Measurements from ENCODE around the gene CASP2.
"Not testable (repeated sequence)": the region's sequence is repeated elsewhere in the genome, so short reads cannot be mapped to it uniquely, and the experiment has no call there.

CASP2 gene

GRCh38 chr7:143264196-143264568 lies 24.0 kb upstream of the CASP2 start:
- not testable (repeated sequence) for DNase-seq (ENCODE audit: low spot score)

- DNase-seq (ENCODE audit: low spot score), result no peak
Measured at GRCh38 chr7:143265017-143265693, 23.0 kb upstream of the CASP2 start.

GRCh38 chr7:143269251-143269650 lies 18.9 kb upstream of the CASP2 start:
- DNase-seq (ENCODE audit: low spot score), result no peak

GRCh38 chr7:143271240-143271639 lies 16.9 kb upstream of the CASP2 start:
- DNase-seq (ENCODE audit: low spot score), result no peak

- DNase-seq (ENCODE audit: low spot score), result no peak
Measured at GRCh38 chr7:143272871-143273270, 15.3 kb upstream of the CASP2 start.

- no peak for DNase-seq (ENCODE audit: low spot score)
Measured at GRCh38 chr7:143279186-143280098, 8.7 kb upstream of the CASP2 start.

GRCh38 chr7:143280160-143280559 lies 8.0 kb upstream of the CASP2 start:
- no peak for DNase-seq (ENCODE audit: low spot score)

- no peak for DNase-seq (ENCODE audit: low spot score)
Measured at GRCh38 chr7:143280566-143280965, 7.6 kb upstream of the CASP2 start.

- DNase-seq (ENCODE audit: low spot score), result no peak
Measured at GRCh38 chr7:143281529-143281928, 6.6 kb upstream of the CASP2 start.

- no peak for DNase-seq (ENCODE audit: low spot score)
Measured at GRCh38 chr7:143282124-143282523, 6.0 kb upstream of the CASP2 start.

GRCh38 chr7:143283381-143283780 lies 4.8 kb upstream of the CASP2 start:
- no peak for DNase-seq (ENCODE audit: low spot score)

- DNase-seq (ENCODE audit: low spot score), result peak; percentile 45
Measured at GRCh38 chr7:143284591-143285469, 3.3 kb upstream of the CASP2 start, which contains the start of gene TMEM139. Gene TMEM139 (plus strand): TSS chr7:143284958. CDS start chr7:143285958, 1,000 bp downstream.

- no peak for DNase-seq (ENCODE audit: low spot score)
Measured at GRCh38 chr7:143285470-143285778, 2.7 kb upstream of the CASP2 start.

GRCh38 chr7:143285806-143286521 lies 2.2 kb upstream of the CASP2 start:
- DNase-seq (ENCODE audit: low spot score), result no peak

- no peak for DNase-seq (ENCODE audit: low spot score)
Measured at GRCh38 chr7:143286522-143286890, 1.6 kb upstream of the CASP2 start.

GRCh38 chr7:143287339-143287934 lies 714 bp upstream of the CASP2 start:
- DNase-seq (ENCODE audit: low spot score), result no peak

- no peak for DNase-seq (ENCODE audit: low spot score)
Measured at GRCh38 chr7:143288836-143289235, 685 bp downstream of the CASP2 start.

GRCh38 chr7:143289421-143289820 lies 1.3 kb downstream of the CASP2 start:
- DNase-seq (ENCODE audit: low spot score), result no peak

GRCh38 chr7:143289888-143290287 lies 1.7 kb downstream of the CASP2 start:
- not testable (repeated sequence) for DNase-seq (ENCODE audit: low spot score)

- DNase-seq (ENCODE audit: low spot score), result no peak
Measured at GRCh38 chr7:143290293-143290692, 2.1 kb downstream of the CASP2 start.

- no peak for DNase-seq (ENCODE audit: low spot score)
Measured at GRCh38 chr7:143292876-143293275, 4.7 kb downstream of the CASP2 start.

Measured in SK-N-DZ (cell line).